ENCODE measurements around the gene CUL1. TPM values are rescaled to one million over a fixed set of nuclear protein-coding genes. Genes with fewer than 3 reads are reported as not detected.

CUL1 gene
- total RNA-seq, 1 experiment from 2014 or later = 49.3 TPM

DNA sequence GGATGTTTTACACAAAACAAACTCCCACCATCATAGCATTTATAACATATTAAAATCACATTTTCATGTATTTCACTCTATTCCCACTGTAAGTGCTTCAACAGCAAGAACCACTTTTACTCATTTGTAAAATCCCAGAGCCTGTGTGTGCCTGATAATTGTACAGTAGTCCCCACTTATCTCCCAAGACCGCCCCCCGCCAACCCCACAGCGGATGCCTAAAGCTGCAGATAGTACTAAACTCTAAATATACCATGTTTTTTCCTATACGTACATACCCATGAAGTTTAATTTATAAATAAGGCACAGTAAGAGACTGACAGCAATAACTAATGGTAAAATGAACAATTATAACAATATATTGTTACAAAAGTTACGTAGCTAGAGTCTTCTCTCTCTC lies 151.9 kb downstream of the CUL1 start:
- no peak for DNase-seq (ENCODE audit: low read depth)

Small RNA genes within 50 kb of the gene (small RNA-seq; reads per million reads assigned to genes)
- gene RNU7-20P = not detected

Other genes with a start within 250 kb of the CUL1 start
- not detected in 2 replicates for gene C7orf33, start 108.1 kb upstream of the CUL1 start, total RNA-seq (2014; rRNA removed; shearing (Covaris generic))
- gene EZH2, start 185.4 kb downstream of the CUL1 start, total RNA-seq (2014; rRNA removed; shearing (Covaris generic)) = 25.1 and 30.2 TPM in 2 replicates